ENCODE data around the gene ABTB2. TPM values are rescaled to one million over a fixed set of nuclear protein-coding genes. Genes with fewer than 3 reads are reported as not detected.

ABTB2 gene
- total and polyA plus RNA-seq, 7 donors = 4.5 to 24.7 (median 18.5) TPM

DNA sequence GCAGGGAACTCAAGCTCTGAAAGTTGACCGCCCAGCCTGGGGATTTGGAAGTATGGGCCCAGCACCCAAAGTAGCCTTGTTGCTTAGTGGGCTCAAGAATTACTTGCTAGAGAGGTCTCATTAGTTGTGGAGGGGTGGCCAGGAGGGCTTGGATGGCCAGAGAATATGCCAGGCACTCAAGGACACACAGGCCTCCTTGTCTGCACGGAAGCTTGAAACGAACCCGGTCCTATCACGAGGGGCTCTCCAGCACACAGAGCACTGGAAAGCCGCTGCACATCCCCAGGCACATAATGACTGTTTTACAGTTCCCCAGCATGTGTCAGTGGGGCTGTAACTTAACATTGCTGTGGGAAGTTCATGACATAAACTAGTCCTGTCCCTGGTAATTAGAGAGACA lies 196.4 kb downstream of the ABTB2 start:
- Histone ChIP-seq H3K4me1 (no peaks in the 10 kb centered on the region), H3K4me3 (no peak overlapping the region), H3K9me3 (no peaks in the 10 kb centered on the region), H3K27ac (no peak overlapping the region), H3K27me3 (ENCODE audit: insufficient read depth in 3 of 3, low read length in 2 of 3) (no peaks in the 10 kb centered on the region), H3K36me3 (ENCODE audit: insufficient read depth in 1 of 2, low read depth in 1 of 2) (peaks cover 0 to 63% of the 10 kb centered on the region in 2 donors)
- 88 to 90% (median 89%) methylated on average over 6 of the region's 6 CpGs for WGBS, 3 donors
- intact Hi-C loops (cut with DNase I) = loop anchor here in 1 of 2 donors (5.0 kb wide), 1 partner anchor 331 kb away; no protein-coding TSS in a partner anchor
- TF ChIP-seq, protein P1, sequence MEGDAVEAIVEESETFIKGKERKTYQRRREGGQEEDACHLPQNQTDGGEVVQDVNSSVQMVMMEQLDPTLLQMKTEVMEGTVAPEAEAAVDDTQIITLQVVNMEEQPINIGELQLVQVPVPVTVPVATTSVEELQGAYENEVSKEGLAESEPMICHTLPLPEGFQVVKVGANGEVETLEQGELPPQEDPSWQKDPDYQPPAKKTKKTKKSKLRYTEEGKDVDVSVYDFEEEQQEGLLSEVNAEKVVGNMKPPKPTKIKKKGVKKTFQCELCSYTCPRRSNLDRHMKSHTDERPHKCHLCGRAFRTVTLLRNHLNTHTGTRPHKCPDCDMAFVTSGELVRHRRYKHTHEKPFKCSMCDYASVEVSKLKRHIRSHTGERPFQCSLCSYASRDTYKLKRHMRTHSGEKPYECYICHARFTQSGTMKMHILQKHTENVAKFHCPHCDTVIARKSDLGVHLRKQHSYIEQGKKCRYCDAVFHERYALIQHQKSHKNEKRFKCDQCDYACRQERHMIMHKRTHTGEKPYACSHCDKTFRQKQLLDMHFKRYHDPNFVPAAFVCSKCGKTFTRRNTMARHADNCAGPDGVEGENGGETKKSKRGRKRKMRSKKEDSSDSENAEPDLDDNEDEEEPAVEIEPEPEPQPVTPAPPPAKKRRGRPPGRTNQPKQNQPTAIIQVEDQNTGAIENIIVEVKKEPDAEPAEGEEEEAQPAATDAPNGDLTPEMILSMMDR (IDR thresholded peaks at IDR 0.05) = no peak
- ATAC-seq = no peak
- peak in 1 of 2 donors; percentile 34 for DNase-seq

DNA sequence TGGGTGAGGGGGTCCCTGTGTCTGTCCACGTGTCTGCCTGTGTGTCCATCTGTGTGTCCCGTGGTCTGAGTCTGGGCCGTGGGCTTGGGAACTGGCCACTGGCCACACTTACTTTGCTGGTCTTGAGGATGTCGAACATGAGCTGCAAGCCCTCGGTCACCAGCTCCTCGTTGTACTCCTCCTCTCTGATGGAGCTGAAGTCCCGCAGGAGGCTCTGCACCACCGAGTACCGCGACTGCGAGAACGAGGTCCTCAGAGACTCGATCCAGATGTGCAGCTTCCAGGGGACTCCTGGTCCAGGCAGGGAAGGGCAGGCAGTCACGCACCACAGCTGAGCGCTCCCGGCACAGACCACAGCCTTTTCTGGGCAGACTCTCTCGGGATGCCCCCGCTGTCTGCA lies 197.0 kb downstream of the ABTB2 start:
- ATAC-seq = no peak
- intact Hi-C loops (cut with DNase I) = loop anchor here in 1 of 2 donors (5.0 kb wide), 1 partner anchor 332 kb away; no protein-coding TSS in a partner anchor
- Histone ChIP-seq H3K27ac (no peak overlapping the region), H3K36me3 (ENCODE audit: insufficient read depth in 1 of 2, low read depth in 1 of 2) (peaks cover 0 to 63% of the 10 kb centered on the region in 2 donors), H3K27me3 (ENCODE audit: insufficient read depth in 3 of 3, low read length in 2 of 3) (no peaks in the 10 kb centered on the region), H3K4me3 (no peak overlapping the region), H3K9me3 (no peaks in the 10 kb centered on the region), H3K4me1 (no peaks in the 10 kb centered on the region)
- DNase-seq = peak in 1 of 2 donors; percentile 26
- TF ChIP-seq, protein P1 (IDR thresholded peaks at IDR 0.05) = no peak
- 71 to 78% (median 75%) methylated on average over 18 of the region's 18 CpGs for WGBS, 3 donors

DNA sequence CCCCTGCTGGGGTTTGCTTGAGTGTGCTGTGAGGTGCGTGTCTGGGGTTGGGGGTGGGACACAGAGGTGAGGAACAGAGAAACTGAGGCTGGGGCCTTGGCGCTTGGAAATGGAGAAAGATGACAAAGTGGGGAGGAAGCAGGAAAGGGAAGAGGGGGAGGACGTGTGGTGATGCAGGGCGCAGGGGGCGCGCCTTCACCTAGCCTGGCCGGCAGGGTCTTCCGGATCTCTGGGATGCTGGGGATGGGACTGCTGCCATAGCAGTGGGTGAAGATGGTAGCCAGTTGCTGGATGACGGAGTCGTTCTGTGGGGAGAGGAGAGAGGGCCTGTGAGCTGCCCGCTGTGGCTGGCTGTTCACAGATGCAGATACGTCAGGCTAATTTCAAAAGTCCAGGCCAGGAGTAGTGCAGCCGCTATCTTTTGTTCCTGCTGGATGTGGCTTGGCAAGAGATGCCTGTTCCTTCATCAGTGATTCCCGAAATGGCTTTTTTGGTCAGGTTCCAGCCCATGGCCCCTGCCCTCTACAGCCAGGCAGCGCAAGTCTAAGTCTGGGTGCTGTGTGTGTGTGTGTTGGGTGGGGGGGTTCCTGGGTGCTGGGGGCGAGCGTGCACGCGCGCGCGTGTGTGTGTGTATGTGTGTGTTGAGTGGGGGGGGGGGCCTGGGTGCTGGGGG lies 197.6 kb downstream of the ABTB2 start:
- intact Hi-C loops (cut with DNase I) = loop anchor here in 1 of 2 donors (5.0 kb wide), 1 partner anchor 332 kb away; no protein-coding TSS in a partner anchor
- TF ChIP-seq, protein P1 (IDR thresholded peaks at IDR 0.05) = no peak
- Histone ChIP-seq H3K4me3 (no peak overlapping the region), H3K27me3 (ENCODE audit: insufficient read depth in 3 of 3, low read length in 2 of 3) (no peaks in the 10 kb centered on the region), H3K4me1 (no peaks in the 10 kb centered on the region), H3K27ac (no peak overlapping the region), H3K36me3 (ENCODE audit: insufficient read depth in 1 of 2, low read depth in 1 of 2) (peaks cover 0 to 65% of the 10 kb centered on the region in 2 donors), H3K9me3 (no peaks in the 10 kb centered on the region)
- DNase-seq (no peak), ATAC-seq (no peak)
- 85 to 87% (median 85%) methylated on average over 21 to 22 of the region's 22 CpGs for WGBS, 3 donors

DNA sequence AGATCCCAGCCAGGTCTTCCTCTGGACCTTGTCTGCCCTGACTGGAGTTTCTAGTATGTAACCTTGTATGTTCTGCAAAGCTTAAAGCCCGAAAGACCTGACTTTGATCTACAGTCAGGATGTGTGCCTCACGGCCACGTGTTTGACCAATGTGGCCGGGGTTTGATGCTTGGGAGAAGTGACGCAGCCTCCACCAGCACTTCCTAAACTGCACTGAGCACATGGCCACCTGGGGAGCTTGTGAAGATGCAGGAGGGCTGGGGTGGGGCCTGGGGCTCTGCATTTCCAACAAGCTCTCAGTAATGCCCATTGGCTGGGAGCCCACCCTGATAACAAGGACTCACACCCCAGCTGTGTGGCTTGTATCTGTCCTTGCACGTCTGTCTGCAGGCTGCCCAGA lies 199.1 kb downstream of the ABTB2 start:
- ATAC-seq (no peak), DNase-seq (peak in 1 of 2 donors; percentile 40)
- 68 to 75% (median 71%) methylated on average over 6 of the region's 6 CpGs for WGBS, 3 donors
- H3K36me3 ChIP-seq (ENCODE audit: insufficient read depth in 1 of 2, low read depth in 1 of 2) = peaks cover 0 to 68% of the 10 kb centered on the region in 2 donors
- no peaks in the 10 kb centered on the region for H3K4me1 ChIP-seq
- no peak overlapping the region for H3K27ac ChIP-seq
- intact Hi-C loops (cut with DNase I) = loop anchor here in 1 of 2 donors (10.0 kb wide), 2 partner anchors 314 to 1656 kb away; no protein-coding TSS in a partner anchor
- no peaks in the 10 kb centered on the region for H3K9me3 ChIP-seq
- TF ChIP-seq, protein P1 (IDR thresholded peaks at IDR 0.05) = no peak
- no peak overlapping the region for H3K4me3 ChIP-seq
- H3K27me3 ChIP-seq (ENCODE audit: insufficient read depth in 3 of 3, low read length in 2 of 3) = no peaks in the 10 kb centered on the region

Data from psoas muscle (tissue), 8 donors.